ENCODE results near the gene NAA80. TPM values are rescaled to one million over a fixed set of nuclear protein-coding genes. Genes with fewer than 3 reads are reported as not detected.
"Not testable (repeated sequence)": the region's sequence is repeated elsewhere in the genome, so short reads cannot be mapped to it uniquely, and the experiment has no call there.

The NAA80 gene
- total RNA-seq, 5 donors from 2014 or later (not counting 1 experiment from before 2014, with no cell fraction given), result 33.8 to 45.7 (median 43.9) TPM

- DNase-seq; ATAC-seq (replicated peaks in 1 of 4); H3K27me3 ChIP-seq (replicated peaks in 1 of 2; ENCODE audit: control insufficient read depth in 2 of 2, extremely low read depth in 1 of 2, insufficient read depth in 2 of 2, low read length in 1 of 2); H3K36me3 Mint-ChIP-seq; H3K36me3 ChIP-seq (ENCODE audit: control insufficient read depth in 2 of 2, extremely low read depth in 1 of 2, insufficient read depth in 1 of 2, low read length in 1 of 2); H3K9me3 Mint-ChIP-seq; CTCF ChIA-PET; H3K4me3 Mint-ChIP-seq; H3K9me3 ChIP-seq; POLR2A ChIA-PET; H3K27ac ChIP-seq (ENCODE audit: low read length); H3K27me3 Mint-ChIP-seq; H3K4me3 ChIP-seq (ENCODE audit: control insufficient read depth in 1 of 2, extremely low read depth in 1 of 2, low read length in 1 of 2); H3K27ac Mint-ChIP-seq: not testable (repeated sequence)
- H3K4me1 Mint-ChIP-seq, result peaks cover 10 to 13% (median 13%) of the 10 kb centered on the region in 3 donors
- H3K4me1 ChIP-seq (ENCODE audit: control insufficient read depth in 1 of 2, extremely low read depth in 1 of 2, insufficient read depth in 2 of 2, low read length in 2 of 2), result peaks cover 0 to 16% of the 10 kb centered on the region in 2 experiments
- WGBS (ENCODE audit: insufficient coverage), result 80% methylated on average over 1 of the region's 32 CpGs
These were observed 12.8 kb upstream of the NAA80 start for GRCh38 chr3:50312041-50312440.

GRCh38 chr3:50304601-50305000 lies 5.4 kb upstream of the NAA80 start:
- Mint-ChIP-seq H3K4me1 (peaks cover 11 to 13% (median 12%) of the 10 kb centered on the region in 3 donors), H3K27me3 (no peaks in the 10 kb centered on the region), H3K27ac (no peak overlapping the region), H3K36me3 (no peaks in the 10 kb centered on the region), H3K9me3 (no peaks in the 10 kb centered on the region), H3K4me3 (no peak overlapping the region)
- Histone ChIP-seq H3K27me3 (replicated peaks in 1 of 2; ENCODE audit: control insufficient read depth in 2 of 2, extremely low read depth in 1 of 2, insufficient read depth in 2 of 2, low read length in 1 of 2) (no peaks in the 10 kb centered on the region), H3K36me3 (ENCODE audit: control insufficient read depth in 2 of 2, extremely low read depth in 1 of 2, insufficient read depth in 1 of 2, low read length in 1 of 2) (peaks cover 0 to 4% of the 10 kb centered on the region in 2 donors), H3K4me1 (ENCODE audit: control insufficient read depth in 1 of 2, extremely low read depth in 1 of 2, insufficient read depth in 2 of 2, low read length in 2 of 2) (peaks cover 4 to 17% of the 10 kb centered on the region in 2 experiments), H3K9me3 (no peaks in the 10 kb centered on the region), H3K4me3 (ENCODE audit: control insufficient read depth in 1 of 2, extremely low read depth in 1 of 2, low read length in 1 of 2) (no peak overlapping the region), H3K27ac (ENCODE audit: low read length) (no peak overlapping the region)
- ChIA-PET POLR2A (no interaction called here), CTCF (interaction anchor here (0.6 to 1.4 kb wide), 2 partner anchors 19 to 50 kb away, joined by 3 read pairs; no protein-coding TSS in a partner anchor)
- DNase-seq (no peak), ATAC-seq (replicated peaks in 1 of 4) (no peak)

GRCh38 chr3:50303013-50303815 lies 4.0 kb upstream of the NAA80 start, which contains the start of gene HYAL1:
Gene HYAL1 (minus strand): TSS chr3:50303574. CDS start chr3:50302956, 618 bp downstream.
- H3K9me3 Mint-ChIP-seq, result no peaks in the 10 kb centered on the region
- CTCF ChIA-PET, result no interaction called here
- no peak within 1 kb of the TSS for H3K27ac Mint-ChIP-seq
- peaks cover 8 to 26% of the 10 kb centered on the region in 2 experiments for H3K4me1 ChIP-seq (ENCODE audit: control insufficient read depth in 1 of 2, extremely low read depth in 1 of 2, insufficient read depth in 2 of 2, low read length in 2 of 2)
- H3K9me3 ChIP-seq, result no peaks in the 10 kb centered on the region
- no peak within 1 kb of the TSS for H3K4me3 Mint-ChIP-seq
- no peak for DNase-seq
- WGBS (ENCODE audit: insufficient coverage), result 89% methylated on average over 10 of the region's 14 CpGs
- POLR2A ChIA-PET, result no interaction called here
- no peaks in the 10 kb centered on the region for H3K27me3 ChIP-seq (replicated peaks in 1 of 2; ENCODE audit: control insufficient read depth in 2 of 2, extremely low read depth in 1 of 2, insufficient read depth in 2 of 2, low read length in 1 of 2)
- H3K4me1 Mint-ChIP-seq, result peaks cover 21 to 23% (median 21%) of the 10 kb centered on the region in 3 donors
- no peaks in the 10 kb centered on the region for H3K27me3 Mint-ChIP-seq
- H3K4me3 ChIP-seq (ENCODE audit: control insufficient read depth in 1 of 2, extremely low read depth in 1 of 2, low read length in 1 of 2), result no peak within 1 kb of the TSS
- no peak for ATAC-seq (replicated peaks in 1 of 4)
- H3K36me3 Mint-ChIP-seq, result no peaks in the 10 kb centered on the region
- no peak within 1 kb of the TSS for H3K27ac ChIP-seq (ENCODE audit: low read length)
- peaks cover 0 to 4% of the 10 kb centered on the region in 2 donors for H3K36me3 ChIP-seq (ENCODE audit: control insufficient read depth in 2 of 2, extremely low read depth in 1 of 2, insufficient read depth in 1 of 2, low read length in 1 of 2)

GRCh38 chr3:50302095-50303012 lies 3.1 kb upstream of the NAA80 start:
- H3K4me1 Mint-ChIP-seq, result peaks cover 25 to 30% (median 30%) of the 10 kb centered on the region in 3 donors
- no peaks in the 10 kb centered on the region for H3K36me3 Mint-ChIP-seq
- H3K4me3 Mint-ChIP-seq, result no peak overlapping the region
- no peak overlapping the region for H3K27ac Mint-ChIP-seq
- Histone ChIP-seq H3K27me3 (replicated peaks in 1 of 2; ENCODE audit: control insufficient read depth in 2 of 2, extremely low read depth in 1 of 2, insufficient read depth in 2 of 2, low read length in 1 of 2) (no peaks in the 10 kb centered on the region), H3K9me3 (no peaks in the 10 kb centered on the region), H3K4me3 (ENCODE audit: control insufficient read depth in 1 of 2, extremely low read depth in 1 of 2, low read length in 1 of 2) (no peak overlapping the region), H3K36me3 (ENCODE audit: control insufficient read depth in 2 of 2, extremely low read depth in 1 of 2, insufficient read depth in 1 of 2, low read length in 1 of 2) (peaks cover 0 to 4% of the 10 kb centered on the region in 2 donors), H3K4me1 (ENCODE audit: control insufficient read depth in 1 of 2, extremely low read depth in 1 of 2, insufficient read depth in 2 of 2, low read length in 2 of 2) (peaks cover 9 to 34% of the 10 kb centered on the region in 2 experiments), H3K27ac (ENCODE audit: low read length) (no peak overlapping the region)
- DNase-seq (no peak), ATAC-seq (replicated peaks in 1 of 4) (no peak)
- ChIA-PET POLR2A (no interaction called here), CTCF (no interaction called here)
- H3K27me3 Mint-ChIP-seq, result no peaks in the 10 kb centered on the region
- H3K9me3 Mint-ChIP-seq, result no peaks in the 10 kb centered on the region
- WGBS (ENCODE audit: insufficient coverage), result 96% methylated on average over 32 of the region's 32 CpGs

GRCh38 chr3:50300681-50301254 lies 1.6 kb upstream of the NAA80 start:
- H3K9me3 ChIP-seq, result no peaks in the 10 kb centered on the region
- DNase-seq, result no peak
- no peak overlapping the region for H3K27ac ChIP-seq (ENCODE audit: low read length)
- H3K4me3 ChIP-seq (ENCODE audit: control insufficient read depth in 1 of 2, extremely low read depth in 1 of 2, low read length in 1 of 2), result no peak overlapping the region
- H3K27me3 Mint-ChIP-seq, result no peaks in the 10 kb centered on the region
- 98% methylated on average over 4 of the region's 6 CpGs for WGBS (ENCODE audit: insufficient coverage)
- no peaks in the 10 kb centered on the region for H3K36me3 Mint-ChIP-seq
- no peak for ATAC-seq (replicated peaks in 1 of 4)
- no peaks in the 10 kb centered on the region for H3K27me3 ChIP-seq (replicated peaks in 1 of 2; ENCODE audit: control insufficient read depth in 2 of 2, extremely low read depth in 1 of 2, insufficient read depth in 2 of 2, low read length in 1 of 2)
- ChIA-PET CTCF (interaction anchor here in 1 of 2 donors (0.6 kb wide), 1 partner anchor 26 kb away, joined by 3 read pairs; no protein-coding TSS in a partner anchor), POLR2A (interaction anchor here (0.6 to 1.9 kb wide), 2 partner anchors 36 to 49 kb away, joined by 5 to 10 read pairs; no protein-coding TSS in a partner anchor)
- peaks cover 9 to 38% of the 10 kb centered on the region in 2 experiments for H3K4me1 ChIP-seq (ENCODE audit: control insufficient read depth in 1 of 2, extremely low read depth in 1 of 2, insufficient read depth in 2 of 2, low read length in 2 of 2)
- H3K36me3 ChIP-seq (ENCODE audit: control insufficient read depth in 2 of 2, extremely low read depth in 1 of 2, insufficient read depth in 1 of 2, low read length in 1 of 2), result peaks cover 4 to 5% of the 10 kb centered on the region in 2 donors
- no peaks in the 10 kb centered on the region for H3K9me3 Mint-ChIP-seq
- H3K4me3 Mint-ChIP-seq, result peak overlapping the region; percentile 28 to 97 (median 96)
- peak overlapping the region; percentile 98 to 100 for H3K27ac Mint-ChIP-seq
- peaks cover 25 to 33% (median 33%) of the 10 kb centered on the region in 3 donors for H3K4me1 Mint-ChIP-seq
